Measurements from ENCODE around the gene TUBB3.

- no peak for TF ChIP-seq CTCF (IDR thresholded peaks at IDR 0.05)
- TF ChIP-seq ZFX (IDR thresholded peaks at IDR 0.05; ENCODE audit: borderline replicate concordance): no peak
These were observed 1.9 kb upstream of the TUBB3 start for GRCh38 chr16:89921131-89921701.

Data from 22Rv1 (cell line).